HepG2 (cell line): Measurements from ENCODE around the gene LGI4.

Experiments used
- JUND ChIP-seq: sonication (generic); formaldehyde crosslinking; IDR thresholded peaks from 2 replicates; pipeline ENCODE4 v1.8.0; 2022; ENCODE audit warnings: mild to moderate bottlenecking, missing genetic modification reagents
- MYNN ChIP-seq: sonication (generic); formaldehyde crosslinking; IDR thresholded peaks from 2 replicates; pipeline ENCODE4 v1.4.0; 2020; ENCODE audit warnings: mild to moderate bottlenecking, low read depth, missing genetic modification reagents
- NFATC3 ChIP-seq: sonication (generic); formaldehyde crosslinking; IDR thresholded peaks from 2 replicates; pipeline ENCODE4 v1.5.1; 2020; ENCODE audit warnings: mild to moderate bottlenecking, missing genetic modification reagents
- RAD21 ChIP-seq: fragments of 450-650 bp; formaldehyde crosslinking; IDR thresholded peaks from 2 replicates; pipeline ENCODE4 v1.5.0; 2020; ENCODE audit warnings: mild to moderate bottlenecking
- TP53 ChIP-seq: sonication (generic); formaldehyde crosslinking; conservative IDR thresholded peaks from 2 replicates; pipeline ENCODE4 v1.4.0; 2020; ENCODE audit warnings: missing genetic modification reagents
- ZNF274 ChIP-seq: sonication (generic); formaldehyde crosslinking; IDR thresholded peaks from 2 replicates; pipeline ENCODE4 v1.5.1; 2020; ENCODE audit warnings: mild to moderate bottlenecking, missing genetic modification reagents
- ZNF780A ChIP-seq: sonication (generic); formaldehyde crosslinking; IDR thresholded peaks from 2 replicates; pipeline ENCODE4 v1.8.0; 2022; ENCODE audit warnings: mild to moderate bottlenecking, missing genetic modification reagents, moderate library complexity
- ZZZ3 ChIP-seq: sonication (generic); formaldehyde crosslinking; IDR thresholded peaks from 2 replicates; pipeline ENCODE4 v1.4.0; 2020; ENCODE audit warnings: missing genetic modification reagents, mild to moderate bottlenecking, borderline replicate concordance
- TF ChIP-seq, protein P1 (sequence below): sonication (generic); formaldehyde crosslinking; IDR thresholded peaks from 2 replicates; pipeline ENCODE4 v1.4.0; 2020; ENCODE audit warnings: mild to moderate bottlenecking, missing genetic modification reagents, borderline replicate concordance

DNA sequence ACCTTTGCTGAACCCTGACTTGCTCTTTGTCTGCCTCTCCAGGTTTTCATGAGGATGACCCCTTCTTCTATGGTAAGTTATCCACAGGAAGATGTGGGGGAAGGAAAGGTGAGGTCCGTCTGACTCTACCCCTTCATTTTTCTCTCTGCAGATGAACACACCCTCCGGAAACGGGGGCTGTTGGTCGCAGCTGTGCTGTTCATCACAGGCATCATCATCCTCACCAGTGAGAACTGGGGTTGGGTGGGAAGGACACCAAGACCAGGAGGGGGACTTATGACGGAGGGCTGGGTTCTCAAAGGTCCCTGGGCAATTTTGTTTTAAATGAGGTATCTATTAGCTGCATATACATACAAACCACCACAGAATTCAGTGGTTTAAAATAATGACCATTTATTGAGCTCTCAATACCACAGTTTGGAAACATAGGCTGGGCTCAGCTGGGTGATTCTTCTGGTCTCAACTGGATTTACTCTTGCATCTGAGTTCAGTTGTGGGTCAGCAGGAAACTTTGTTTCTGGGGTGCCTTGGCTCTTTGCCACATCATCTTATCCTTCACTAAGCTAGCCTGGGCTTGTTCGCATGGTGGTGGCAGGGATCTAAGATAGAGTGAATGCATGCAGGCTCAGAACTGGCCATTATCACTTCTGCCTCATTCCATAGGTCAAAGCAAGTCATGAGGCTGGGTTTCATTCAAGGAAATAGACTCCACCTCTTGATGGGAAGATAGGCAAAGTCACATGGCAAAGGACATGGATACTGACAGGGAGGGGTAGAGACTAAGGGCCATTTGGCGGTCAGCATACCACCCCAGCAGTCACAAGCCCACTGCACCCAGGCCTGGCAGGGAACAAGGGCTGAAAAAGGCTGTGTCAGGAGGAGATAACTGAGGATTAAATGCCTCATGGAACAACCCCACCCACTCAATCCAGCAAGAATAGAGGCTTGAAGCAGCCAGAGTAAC is 31.5 kb upstream of the LGI4 start:
- no peak for TF ChIP-seq ZNF780A (CRISPR knock-in tag)
- TF ChIP-seq, protein P1, sequence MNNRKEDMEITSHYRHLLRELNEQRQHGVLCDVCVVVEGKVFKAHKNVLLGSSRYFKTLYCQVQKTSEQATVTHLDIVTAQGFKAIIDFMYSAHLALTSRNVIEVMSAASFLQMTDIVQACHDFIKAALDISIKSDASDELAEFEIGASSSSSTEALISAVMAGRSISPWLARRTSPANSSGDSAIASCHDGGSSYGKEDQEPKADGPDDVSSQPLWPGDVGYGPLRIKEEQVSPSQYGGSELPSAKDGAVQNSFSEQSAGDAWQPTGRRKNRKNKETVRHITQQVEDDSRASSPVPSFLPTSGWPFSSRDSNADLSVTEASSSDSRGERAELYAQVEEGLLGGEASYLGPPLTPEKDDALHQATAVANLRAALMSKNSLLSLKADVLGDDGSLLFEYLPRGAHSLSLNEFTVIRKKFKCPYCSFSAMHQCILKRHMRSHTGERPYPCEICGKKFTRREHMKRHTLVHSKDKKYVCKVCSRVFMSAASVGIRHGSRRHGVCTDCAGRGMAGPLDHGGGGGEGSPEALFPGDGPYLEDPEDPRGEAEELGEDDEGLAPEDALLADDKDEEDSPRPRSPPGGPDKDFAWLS: no peak
- TF ChIP-seq ZNF274 (CRISPR knock-in tag): no peak
- TF ChIP-seq NFATC3: no peak
- TF ChIP-seq ZZZ3: no peak
- TF ChIP-seq MYNN (CRISPR knock-in tag): no peak
- TF ChIP-seq JUND (CRISPR knock-in tag): no peak
- no peak for TF ChIP-seq TP53 (CRISPR knock-in tag)
- TF ChIP-seq RAD21 (CRISPR knock-in tag): no peak
